ENCODE results near the gene APOA1. TPM values are rescaled to one million over a fixed set of nuclear protein-coding genes. Genes with fewer than 3 reads are reported as not detected.
"Not testable (repeated sequence)": the region's sequence is repeated elsewhere in the genome, so short reads cannot be mapped to it uniquely, and the experiment has no call there.

Gene APOA1
- total and polyA plus RNA-seq, 2 donors = 2.3 to 12.3 TPM

DNA sequence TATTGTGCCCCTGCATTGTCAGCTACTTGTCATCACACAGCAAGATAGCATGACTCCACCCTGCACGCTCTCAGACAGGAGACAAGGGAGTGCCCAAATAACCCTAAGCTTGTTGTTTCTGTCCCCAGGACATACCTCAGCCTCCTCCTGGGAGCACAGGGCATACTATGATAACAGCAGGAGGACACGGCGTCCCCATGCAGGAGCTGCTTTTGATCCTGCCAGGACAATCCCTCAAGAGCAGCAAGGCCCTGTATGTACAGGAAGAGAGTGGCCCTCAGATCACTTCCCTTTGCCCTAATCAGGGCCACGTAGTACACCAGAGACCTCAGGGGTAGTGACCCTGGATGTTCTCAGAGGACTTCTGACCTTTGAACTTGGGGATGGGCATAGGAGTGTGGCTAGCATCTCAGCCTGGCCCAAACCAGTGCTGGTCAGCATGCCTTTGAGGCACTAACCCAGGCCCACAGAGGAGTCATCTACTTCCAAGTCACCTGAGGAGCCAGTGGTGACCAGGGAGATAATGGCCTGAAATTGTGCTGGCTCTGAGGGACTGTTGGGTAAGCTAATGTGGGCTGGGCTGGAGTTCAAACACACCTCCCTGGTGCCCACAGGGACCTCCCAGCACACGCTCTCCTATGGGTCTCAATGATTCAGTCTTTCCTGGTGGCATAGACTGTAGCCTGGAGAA, 23.5 kb downstream of the APOA1 start:
- H3K9me3 ChIP-seq (ENCODE audit: control insufficient read depth in 2 of 2, insufficient read depth in 1 of 2, low read length in 1 of 2) = no peaks in the 10 kb centered on the region
- 86% methylated on average over 5 of the region's 5 CpGs for WGBS

DNA sequence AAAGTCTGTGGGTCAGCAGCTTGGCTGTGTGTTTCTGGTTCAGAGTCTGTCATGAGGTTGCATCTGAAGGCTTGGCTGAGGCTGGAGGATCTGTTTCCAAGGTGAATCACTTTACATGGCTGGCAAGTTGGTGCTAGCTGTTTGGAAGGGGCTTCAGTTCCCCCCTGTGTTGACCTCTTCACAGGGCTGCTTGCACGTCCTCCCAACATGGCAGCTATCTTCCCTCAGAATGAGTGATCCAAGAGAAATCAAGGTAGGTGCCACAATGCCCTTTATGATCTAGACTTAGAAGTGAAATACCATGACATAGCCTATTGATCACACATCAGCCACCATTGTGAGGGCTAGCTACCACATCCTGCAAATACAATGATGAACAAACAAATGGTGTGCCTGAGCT, 24.3 kb downstream of the APOA1 start:
- WGBS = 96% methylated on average over 1 of the region's 1 CpG
- Histone ChIP-seq H3K27ac (ENCODE audit: low read depth in 1 of 2, low read length in 1 of 2) (no peak overlapping the region), H3K4me3 (ENCODE audit: low read length in 2 of 2) (no peak overlapping the region), H3K36me3 (ENCODE audit: control insufficient read depth in 2 of 2, insufficient read depth in 2 of 2, low read length in 1 of 2) (no peaks in the 10 kb centered on the region), H3K9me3 (ENCODE audit: control insufficient read depth in 2 of 2, insufficient read depth in 1 of 2, low read length in 1 of 2) (no peaks in the 10 kb centered on the region), H3K4me1 (ENCODE audit: control insufficient read depth in 2 of 2, insufficient read depth in 2 of 2, low read length in 2 of 2) (no peaks in the 10 kb centered on the region), H3K27me3 (ENCODE audit: control insufficient read depth in 2 of 2, insufficient read depth in 1 of 2, low read length in 1 of 2) (no peaks in the 10 kb centered on the region)
- no peak for DNase-seq (ENCODE audit: low read depth in 6 of 9, low spot score in 9 of 9)

More for the DNA sequence above, 23.5 kb downstream of the APOA1 start:
- H3K27ac ChIP-seq (ENCODE audit: low read depth in 1 of 2, low read length in 1 of 2) = no peak overlapping the region
- H3K27me3 ChIP-seq (ENCODE audit: control insufficient read depth in 2 of 2, insufficient read depth in 1 of 2, low read length in 1 of 2) = no peaks in the 10 kb centered on the region
- no peaks in the 10 kb centered on the region for H3K4me1 ChIP-seq (ENCODE audit: control insufficient read depth in 2 of 2, insufficient read depth in 2 of 2, low read length in 2 of 2)
- no peaks in the 10 kb centered on the region for H3K36me3 ChIP-seq (ENCODE audit: control insufficient read depth in 2 of 2, insufficient read depth in 2 of 2, low read length in 1 of 2)
- DNase-seq (ENCODE audit: low read depth in 6 of 9, low spot score in 9 of 9) = no peak
- no peak overlapping the region for H3K4me3 ChIP-seq (ENCODE audit: low read length in 2 of 2)

DNA sequence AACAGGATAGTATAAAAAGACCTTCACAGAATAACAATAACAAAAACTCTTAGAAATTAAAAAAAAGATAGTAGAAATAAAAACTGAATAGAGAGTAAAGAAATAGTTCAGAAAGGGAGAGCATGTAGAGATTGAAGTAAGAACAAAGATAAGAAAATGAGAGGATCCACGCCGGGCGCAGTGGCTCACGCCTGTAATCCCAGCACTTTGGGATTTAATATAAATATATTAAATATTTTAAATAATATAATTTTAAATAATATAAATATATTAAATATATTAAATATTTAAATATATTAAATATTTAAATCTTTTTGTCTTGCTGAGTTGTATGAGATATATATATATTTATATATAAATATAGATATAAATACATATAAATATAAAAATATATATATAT, 25.3 kb downstream of the APOA1 start:
- no peak overlapping the region for H3K4me3 ChIP-seq (ENCODE audit: low read length in 2 of 2)
- H3K27ac ChIP-seq (ENCODE audit: low read depth in 1 of 2, low read length in 1 of 2) = no peak overlapping the region
- WGBS = 85% methylated on average over 4 of the region's 4 CpGs
- no peaks in the 10 kb centered on the region for H3K36me3 ChIP-seq (ENCODE audit: control insufficient read depth in 2 of 2, insufficient read depth in 2 of 2, low read length in 1 of 2)
- H3K4me1 ChIP-seq (ENCODE audit: control insufficient read depth in 2 of 2, insufficient read depth in 2 of 2, low read length in 2 of 2) = no peaks in the 10 kb centered on the region
- DNase-seq (ENCODE audit: low read depth in 6 of 9, low spot score in 9 of 9) = no peak
- no peaks in the 10 kb centered on the region for H3K9me3 ChIP-seq (ENCODE audit: control insufficient read depth in 2 of 2, insufficient read depth in 1 of 2, low read length in 1 of 2)
- H3K27me3 ChIP-seq (ENCODE audit: control insufficient read depth in 2 of 2, insufficient read depth in 1 of 2, low read length in 1 of 2) = no peaks in the 10 kb centered on the region

DNA sequence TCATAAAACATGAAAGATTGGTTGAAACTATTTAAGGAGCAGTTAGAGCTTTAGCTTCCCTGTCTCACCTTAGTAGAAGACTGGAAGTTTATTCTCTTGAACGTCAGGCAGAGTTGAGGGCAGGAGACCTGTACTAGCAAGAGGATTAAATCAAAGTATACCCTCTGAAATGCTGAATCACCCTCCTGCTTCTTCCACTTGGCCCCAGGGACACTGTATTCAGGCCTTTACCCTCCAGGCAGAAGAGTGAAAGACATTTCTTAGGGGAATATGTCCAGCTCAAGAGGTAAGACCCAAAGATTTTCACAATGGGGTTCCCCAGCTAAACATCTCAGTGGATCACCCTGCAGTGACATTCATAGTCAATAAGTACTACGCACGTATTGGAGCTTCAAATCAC, 26.2 kb downstream of the APOA1 start:
- Histone ChIP-seq H3K27me3 (ENCODE audit: control insufficient read depth in 2 of 2, insufficient read depth in 1 of 2, low read length in 1 of 2) (no peaks in the 10 kb centered on the region), H3K36me3 (ENCODE audit: control insufficient read depth in 2 of 2, insufficient read depth in 2 of 2, low read length in 1 of 2) (no peaks in the 10 kb centered on the region), H3K27ac (ENCODE audit: low read depth in 1 of 2, low read length in 1 of 2) (no peak overlapping the region), H3K4me3 (ENCODE audit: low read length in 2 of 2) (no peak overlapping the region), H3K4me1 (ENCODE audit: control insufficient read depth in 2 of 2, insufficient read depth in 2 of 2, low read length in 2 of 2) (no peaks in the 10 kb centered on the region), H3K9me3 (ENCODE audit: control insufficient read depth in 2 of 2, insufficient read depth in 1 of 2, low read length in 1 of 2) (no peaks in the 10 kb centered on the region)
- no peak for DNase-seq (ENCODE audit: low read depth in 6 of 9, low spot score in 9 of 9)
- 90% methylated on average over 3 of the region's 3 CpGs for WGBS

DNA sequence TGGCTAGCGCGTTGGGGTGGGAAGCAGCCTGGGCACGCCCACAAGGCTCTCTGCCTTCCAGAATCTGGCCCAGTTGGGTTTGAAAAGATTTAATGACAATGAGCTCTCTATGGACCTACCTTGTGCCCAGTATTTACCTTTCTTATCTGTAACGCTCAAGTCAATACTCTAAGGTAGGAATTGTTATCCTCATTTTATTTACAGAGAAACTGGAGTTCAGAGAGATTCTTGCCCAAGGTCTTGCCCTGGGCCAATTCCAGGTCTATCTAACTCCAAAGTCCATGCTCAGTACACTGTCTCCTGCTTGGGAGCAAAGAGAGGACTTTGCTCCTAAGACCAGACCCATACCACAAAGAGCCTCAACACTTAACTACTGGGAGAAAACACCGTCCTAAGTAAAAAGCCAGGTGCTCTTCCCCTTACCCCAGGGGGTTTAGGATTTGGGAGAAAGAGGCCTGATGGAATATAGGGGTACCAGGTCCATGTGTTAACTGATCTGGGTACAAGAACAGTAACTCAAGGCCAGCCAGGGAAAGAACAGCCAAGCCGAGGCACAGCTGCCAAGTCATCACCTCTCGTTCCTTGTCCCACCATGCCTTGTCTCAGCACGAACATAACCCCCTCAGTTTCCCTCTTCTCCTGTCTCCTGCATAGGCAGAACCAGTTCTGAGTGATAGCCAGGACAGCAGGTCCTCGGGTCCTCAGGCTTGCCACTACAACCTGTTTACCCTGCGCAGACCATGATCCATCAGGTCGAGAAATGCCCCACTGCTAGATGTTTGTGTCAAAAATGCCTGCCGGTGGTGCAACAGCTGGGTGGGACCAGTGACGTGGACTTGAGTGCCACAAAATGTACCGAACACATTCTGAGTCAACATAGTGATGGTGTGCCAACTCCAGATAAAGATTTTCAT, 28.9 kb downstream of the APOA1 start:
- no peaks in the 10 kb centered on the region for H3K27me3 ChIP-seq (ENCODE audit: control insufficient read depth in 2 of 2, insufficient read depth in 1 of 2, low read length in 1 of 2)
- 92% methylated on average over 14 of the region's 14 CpGs for WGBS
- H3K27ac ChIP-seq (ENCODE audit: low read depth in 1 of 2, low read length in 1 of 2) = no peak overlapping the region
- no peak overlapping the region for H3K4me3 ChIP-seq (ENCODE audit: low read length in 2 of 2)
- no peaks in the 10 kb centered on the region for H3K4me1 ChIP-seq (ENCODE audit: control insufficient read depth in 2 of 2, insufficient read depth in 2 of 2, low read length in 2 of 2)
- no peaks in the 10 kb centered on the region for H3K9me3 ChIP-seq (ENCODE audit: control insufficient read depth in 2 of 2, insufficient read depth in 1 of 2, low read length in 1 of 2)
- no peak for DNase-seq (ENCODE audit: low read depth in 6 of 9, low spot score in 9 of 9)
- H3K36me3 ChIP-seq (ENCODE audit: control insufficient read depth in 2 of 2, insufficient read depth in 2 of 2, low read length in 1 of 2) = no peaks in the 10 kb centered on the region

DNA sequence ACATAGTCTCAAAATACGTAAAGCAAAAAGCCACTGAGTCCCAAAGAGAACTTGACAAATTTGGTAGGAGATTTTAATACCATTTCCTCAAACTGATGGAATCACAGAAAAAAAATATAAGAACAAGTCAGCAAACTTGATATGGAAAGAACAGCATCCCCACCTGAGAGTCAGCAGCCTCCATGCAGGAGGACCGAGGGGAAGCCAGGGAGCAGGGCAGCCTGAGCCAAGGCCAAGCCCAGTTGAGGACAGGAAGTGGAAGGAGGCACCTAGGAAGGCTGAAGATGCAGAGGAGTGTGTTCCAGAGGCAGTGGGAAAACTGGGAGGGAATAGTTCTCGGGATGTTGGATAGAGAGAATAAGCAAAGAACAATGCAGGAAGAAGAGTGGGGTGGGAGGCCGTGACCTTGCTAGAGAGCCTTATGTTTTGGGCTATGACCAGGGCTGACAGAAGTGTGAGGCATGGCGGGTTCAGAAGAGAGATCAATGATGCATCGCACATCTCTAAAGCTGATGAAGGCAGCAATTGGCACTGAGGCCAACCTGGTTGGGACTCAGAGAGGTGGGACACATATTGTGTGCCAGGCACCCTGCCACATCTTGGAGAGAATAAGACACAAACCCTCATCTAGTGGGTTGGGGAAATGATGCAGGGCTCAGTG, 29.7 kb downstream of the APOA1 start:
- no peak overlapping the region for H3K4me3 ChIP-seq (ENCODE audit: low read length in 2 of 2)
- no peaks in the 10 kb centered on the region for H3K4me1 ChIP-seq (ENCODE audit: control insufficient read depth in 2 of 2, insufficient read depth in 2 of 2, low read length in 2 of 2)
- DNase-seq (ENCODE audit: low read depth in 6 of 9, low spot score in 9 of 9) = no peak
- H3K27me3 ChIP-seq (ENCODE audit: control insufficient read depth in 2 of 2, insufficient read depth in 1 of 2, low read length in 1 of 2) = no peaks in the 10 kb centered on the region
- WGBS = 98% methylated on average over 6 of the region's 6 CpGs
- H3K9me3 ChIP-seq (ENCODE audit: control insufficient read depth in 2 of 2, insufficient read depth in 1 of 2, low read length in 1 of 2) = no peaks in the 10 kb centered on the region
- H3K36me3 ChIP-seq (ENCODE audit: control insufficient read depth in 2 of 2, insufficient read depth in 2 of 2, low read length in 1 of 2) = no peaks in the 10 kb centered on the region
- no peak overlapping the region for H3K27ac ChIP-seq (ENCODE audit: low read depth in 1 of 2, low read length in 1 of 2)

DNA sequence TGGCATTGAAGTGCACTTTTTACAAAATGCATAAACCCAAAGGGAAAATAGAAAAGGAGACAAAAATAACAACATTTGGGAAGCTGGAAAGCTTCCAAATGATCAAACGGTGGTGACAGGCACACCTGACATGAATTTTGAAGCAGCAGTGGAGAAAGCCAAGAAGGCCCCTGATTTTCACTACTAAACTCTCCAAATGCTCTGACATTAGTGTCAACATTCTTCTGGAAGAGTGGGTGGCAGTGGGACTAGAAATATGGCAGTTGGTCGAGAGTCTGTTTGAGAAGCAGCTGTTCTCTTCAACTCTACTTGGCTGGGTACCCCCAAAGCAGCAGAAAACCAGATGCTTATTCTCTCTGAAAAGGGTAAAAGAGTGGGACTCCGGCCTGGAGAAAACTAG, 33.4 kb downstream of the APOA1 start:
- WGBS = 80% methylated on average over 3 of the region's 3 CpGs
- H3K27me3 ChIP-seq (ENCODE audit: control insufficient read depth in 2 of 2, insufficient read depth in 1 of 2, low read length in 1 of 2) = no peaks in the 10 kb centered on the region
- H3K27ac ChIP-seq (ENCODE audit: low read depth in 1 of 2, low read length in 1 of 2) = no peak overlapping the region
- no peaks in the 10 kb centered on the region for H3K9me3 ChIP-seq (ENCODE audit: control insufficient read depth in 2 of 2, insufficient read depth in 1 of 2, low read length in 1 of 2)
- no peaks in the 10 kb centered on the region for H3K4me1 ChIP-seq (ENCODE audit: control insufficient read depth in 2 of 2, insufficient read depth in 2 of 2, low read length in 2 of 2)
- DNase-seq (ENCODE audit: low read depth in 6 of 9, low spot score in 9 of 9) = no peak
- no peak overlapping the region for H3K4me3 ChIP-seq (ENCODE audit: low read length in 2 of 2)
- H3K36me3 ChIP-seq (ENCODE audit: control insufficient read depth in 2 of 2, insufficient read depth in 2 of 2, low read length in 1 of 2) = no peaks in the 10 kb centered on the region

DNA sequence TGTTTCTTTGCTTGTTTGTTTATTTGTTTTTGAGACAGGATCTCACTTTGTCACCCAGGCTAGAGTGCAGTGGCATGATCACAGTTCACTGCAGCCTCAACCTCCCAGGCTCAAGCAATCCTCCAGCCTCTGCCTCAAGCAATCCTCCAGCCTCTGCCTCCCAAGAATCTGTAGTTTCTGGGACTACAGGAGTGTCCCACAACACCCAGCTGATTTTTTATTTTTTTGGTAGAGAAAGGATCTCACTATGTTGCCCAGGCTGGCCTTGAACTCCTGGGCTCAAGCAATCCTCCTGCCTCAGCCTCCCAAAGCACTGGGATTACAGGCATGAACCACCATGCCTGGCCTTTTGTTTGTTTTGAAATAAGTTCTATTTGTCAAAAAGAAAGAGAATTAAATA, 35.8 kb downstream of the APOA1 start:
- not testable (repeated sequence) for H3K9me3 ChIP-seq (ENCODE audit: control insufficient read depth in 2 of 2, insufficient read depth in 1 of 2, low read length in 1 of 2); H3K27ac ChIP-seq (ENCODE audit: low read depth in 1 of 2, low read length in 1 of 2); H3K36me3 ChIP-seq (ENCODE audit: control insufficient read depth in 2 of 2, insufficient read depth in 2 of 2, low read length in 1 of 2); H3K4me1 ChIP-seq (ENCODE audit: control insufficient read depth in 2 of 2, insufficient read depth in 2 of 2, low read length in 2 of 2); DNase-seq (ENCODE audit: low read depth in 6 of 9, low spot score in 9 of 9); H3K27me3 ChIP-seq (ENCODE audit: control insufficient read depth in 2 of 2, insufficient read depth in 1 of 2, low read length in 1 of 2); H3K4me3 ChIP-seq (ENCODE audit: low read length in 2 of 2)

DNA sequence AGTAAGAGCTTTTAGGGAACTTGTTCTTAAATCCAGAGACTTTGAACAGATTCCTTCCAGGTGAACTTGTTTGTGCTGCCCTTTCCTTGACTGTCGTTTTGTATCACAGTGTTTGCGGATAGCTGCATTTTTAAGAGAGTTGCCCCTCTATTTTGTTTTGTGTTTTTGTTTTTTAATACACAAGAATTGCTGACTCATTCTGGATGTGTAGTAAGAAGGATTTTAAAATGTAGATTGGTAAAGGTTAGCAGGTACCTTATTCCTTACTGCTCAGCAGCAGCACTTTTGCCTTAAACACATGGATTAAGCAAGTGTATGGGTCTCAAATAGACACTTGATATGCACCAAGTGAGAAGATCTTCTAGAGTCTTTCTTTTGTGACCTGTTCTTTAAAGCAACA, 36.8 kb downstream of the APOA1 start:
- H3K27ac ChIP-seq (ENCODE audit: low read depth in 1 of 2, low read length in 1 of 2) = no peak overlapping the region
- H3K27me3 ChIP-seq (ENCODE audit: control insufficient read depth in 2 of 2, insufficient read depth in 1 of 2, low read length in 1 of 2) = no peaks in the 10 kb centered on the region
- 99% methylated on average over 2 of the region's 2 CpGs for WGBS
- H3K4me3 ChIP-seq (ENCODE audit: low read length in 2 of 2) = no peak overlapping the region
- DNase-seq (ENCODE audit: low read depth in 6 of 9, low spot score in 9 of 9) = no peak
- H3K4me1 ChIP-seq (ENCODE audit: control insufficient read depth in 2 of 2, insufficient read depth in 2 of 2, low read length in 2 of 2) = no peaks in the 10 kb centered on the region
- H3K9me3 ChIP-seq (ENCODE audit: control insufficient read depth in 2 of 2, insufficient read depth in 1 of 2, low read length in 1 of 2) = no peaks in the 10 kb centered on the region
- H3K36me3 ChIP-seq (ENCODE audit: control insufficient read depth in 2 of 2, insufficient read depth in 2 of 2, low read length in 1 of 2) = no peaks in the 10 kb centered on the region
